Neutrophil (primary cell): ENCODE measurements around the gene MYO1E.

Source experiments
- H3K27ac ChIP-seq: fragments of 200-600 bp; sonication (generic); 2 replicates; pipeline ENCODE4 v1.5.1; 2016; ENCODE audit warnings: mild to moderate bottlenecking, moderate library complexity
- H3K27me3 ChIP-seq: fragments of 200-600 bp; sonication (generic); 2 replicates; pipeline ENCODE4 v1.6.0; 2016; ENCODE audit warnings: mild to moderate bottlenecking
- H3K36me3 ChIP-seq: fragments of 200-600 bp; sonication (generic); 2 replicates; pipeline ENCODE4 v1.5.1; 2017
- H3K4me1 ChIP-seq, 2 experiments: fragments of 200-600 bp in 1 of 2; sonication (generic) in 1 of 2; 1 replicate in 1 of 2; 2 replicates in 1 of 2; pipeline versions ENCODE4 v1.5.1 to v1.6.1; 2013 to 2016; ENCODE audit warnings: low read depth in 1 of 2, low read length in 1 of 2, mild to moderate bottlenecking in 1 of 2, moderate library complexity in 1 of 2; ENCODE audit not compliant: control insufficient read depth in 1 of 2, insufficient read depth in 1 of 2
- H3K4me3 ChIP-seq, 2 experiments: fragments of 200-600 bp in 1 of 2; sonication (generic) in 1 of 2; 1 replicate in 1 of 2; 2 replicates in 1 of 2; pipeline ENCODE4 v1.5.1; 2013 to 2016; ENCODE audit warnings: low read depth in 1 of 2, low read length in 1 of 2, mild to moderate bottlenecking in 1 of 2, moderate library complexity in 1 of 2
- H3K9me3 ChIP-seq: fragments of 200-600 bp; sonication (generic); 2 replicates; pipeline ENCODE4 v1.5.1; 2016
- CTCF ChIP-seq: fragments of 200-600 bp; sonication (generic); IDR thresholded peaks from 2 replicates; pipeline ENCODE4 v1.5.1; 2016; ENCODE audit warnings: antibody characterized with exemption

The MYO1E gene

GRCh38 chr15:59191855-59192237 is 180.8 kb downstream of the MYO1E start:
- H3K36me3 ChIP-seq = no peaks in the 10 kb centered on the region
- no peak overlapping the region for H3K27ac ChIP-seq

DNA sequence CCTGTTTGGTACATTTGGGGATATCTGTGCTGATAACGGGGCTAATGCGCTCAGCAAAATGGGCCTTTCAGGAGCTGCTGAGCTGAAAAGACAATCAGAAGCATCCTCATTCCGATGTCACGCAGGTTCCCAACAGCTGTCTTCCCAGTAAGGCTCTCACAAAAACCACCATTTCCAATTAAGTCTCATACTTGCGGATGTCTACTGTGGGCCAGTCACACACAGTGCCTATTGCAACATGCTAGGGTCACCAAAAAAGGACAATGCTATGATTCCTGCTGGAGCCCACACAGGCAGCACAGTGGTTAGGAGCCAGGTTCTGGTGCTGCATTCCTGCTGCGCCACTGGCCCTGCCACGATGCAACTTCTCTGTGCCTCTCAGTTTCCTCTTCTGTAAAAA is 182.4 kb downstream of the MYO1E start:
- Histone ChIP-seq H3K27me3 (no peaks in the 10 kb centered on the region), H3K27ac (no peak overlapping the region), H3K4me3 (no peak overlapping the region), H3K4me1 (peaks cover 10 to 11% of the 10 kb centered on the region in 2 experiments), H3K36me3 (no peaks in the 10 kb centered on the region), H3K9me3 (no peaks in the 10 kb centered on the region)
- no peak for TF ChIP-seq CTCF

More at GRCh38 chr15:59191855-59192237, 180.8 kb downstream of the MYO1E start:
- Histone ChIP-seq H3K9me3 (no peaks in the 10 kb centered on the region), H3K4me3 (no peak overlapping the region), H3K27me3 (no peaks in the 10 kb centered on the region), H3K4me1 (no peaks in the 10 kb centered on the region)
- TF ChIP-seq CTCF = no peak

DNA sequence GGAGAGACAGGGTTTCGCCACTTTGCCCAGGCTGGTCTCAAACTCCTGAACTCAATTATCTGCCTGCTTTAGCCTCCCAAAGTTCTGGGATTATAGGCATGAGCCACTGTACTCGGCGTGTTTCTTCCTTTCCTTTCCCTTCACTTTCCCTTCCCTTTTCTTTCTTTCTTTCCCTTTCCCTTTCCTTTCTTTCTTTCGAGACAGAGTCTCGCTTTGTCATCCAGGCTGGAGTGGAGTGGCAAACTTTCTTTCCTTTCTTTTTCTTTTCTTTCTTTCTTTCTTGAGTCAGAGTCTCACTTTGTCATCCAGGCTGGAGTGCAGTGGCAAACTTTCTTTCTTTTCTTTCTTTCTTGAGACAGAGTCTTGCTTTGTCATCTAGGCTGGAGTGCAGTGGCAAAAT is 183.4 kb downstream of the MYO1E start:
- Histone ChIP-seq H3K36me3 (no peaks in the 10 kb centered on the region), H3K4me3 (no peak overlapping the region), H3K4me1 (peaks cover 10 to 11% of the 10 kb centered on the region in 2 experiments), H3K27ac (no peak overlapping the region), H3K9me3 (no peaks in the 10 kb centered on the region), H3K27me3 (no peaks in the 10 kb centered on the region)
- no peak for TF ChIP-seq CTCF

- Histone ChIP-seq H3K9me3 (no peaks in the 10 kb centered on the region), H3K27ac (no peak overlapping the region), H3K27me3 (no peaks in the 10 kb centered on the region), H3K36me3 (no peaks in the 10 kb centered on the region), H3K4me3 (no peak overlapping the region), H3K4me1 (peaks cover 10 to 11% of the 10 kb centered on the region in 2 experiments)
- no peak for TF ChIP-seq CTCF
These were observed 186.2 kb downstream of the MYO1E start for GRCh38 chr15:59186501-59186900.

- Histone ChIP-seq H3K9me3 (no peaks in the 10 kb centered on the region), H3K4me1 (peaks cover 10 to 11% of the 10 kb centered on the region in 2 experiments), H3K27ac (peak overlapping the region; percentile 16), H3K4me3 (no peak overlapping the region), H3K36me3 (no peaks in the 10 kb centered on the region), H3K27me3 (no peaks in the 10 kb centered on the region)
- no peak for TF ChIP-seq CTCF
These were observed 186.9 kb downstream of the MYO1E start for GRCh38 chr15:59185725-59186124.
